ENCODE results near the gene ERC1. TPM values are rescaled to one million over a fixed set of nuclear protein-coding genes. Genes with fewer than 3 reads are reported as not detected.

The ERC1 gene
- total and polyA plus RNA-seq, 8 donors = 34.9 to 64.9 (median 40.8) TPM

GRCh38 chr12:1176191-1176590 is 185.2 kb downstream of the ERC1 start:
- no peaks in the 10 kb centered on the region for H3K9me3 ChIP-seq
- DNase-seq (no peak), ATAC-seq (no peak)
- intact Hi-C loops (cut with DNase I) = no loop called here
- H3K4me3 ChIP-seq = no peak overlapping the region
- TF ChIP-seq CTCF (IDR thresholded peaks at IDR 0.05) = no peak
- H3K27me3 ChIP-seq = no peaks in the 10 kb centered on the region
- H3K36me3 ChIP-seq = peaks cover 0 to 6% of the 10 kb centered on the region in 2 donors
- H3K4me1 ChIP-seq = no peaks in the 10 kb centered on the region
- no peak overlapping the region for H3K27ac ChIP-seq

GRCh38 chr12:1179128-1179527 is 188.1 kb downstream of the ERC1 start:
- H3K9me3 ChIP-seq = no peaks in the 10 kb centered on the region
- TF ChIP-seq CTCF (IDR thresholded peaks at IDR 0.05) = no peak
- intact Hi-C loops (cut with DNase I) = no loop called here
- H3K27me3 ChIP-seq = no peaks in the 10 kb centered on the region
- no peaks in the 10 kb centered on the region for H3K4me1 ChIP-seq
- no peak overlapping the region for H3K4me3 ChIP-seq
- no peak overlapping the region for H3K27ac ChIP-seq
- ATAC-seq (peak; percentile 50), DNase-seq (peak in 1 of 4 donors; percentile 34)
- peaks cover 4 to 17% of the 10 kb centered on the region in 2 donors for H3K36me3 ChIP-seq

GRCh38 chr12:1182069-1182468 is 191.0 kb downstream of the ERC1 start:
- TF ChIP-seq CTCF (IDR thresholded peaks at IDR 0.05) = no peak
- Histone ChIP-seq H3K27me3 (no peaks in the 10 kb centered on the region), H3K4me1 (no peaks in the 10 kb centered on the region), H3K36me3 (peaks cover 4 to 27% of the 10 kb centered on the region in 2 donors), H3K9me3 (no peaks in the 10 kb centered on the region), H3K27ac (no peak overlapping the region), H3K4me3 (no peak overlapping the region)
- ATAC-seq (no peak), DNase-seq (no peak)
- intact Hi-C loops (cut with DNase I) = no loop called here

GRCh38 chr12:1184402-1184801 is 193.4 kb downstream of the ERC1 start:
- TF ChIP-seq CTCF (IDR thresholded peaks at IDR 0.05) = no peak

GRCh38 chr12:1185460-1186182 is 194.6 kb downstream of the ERC1 start:
- no peaks in the 10 kb centered on the region for H3K27me3 ChIP-seq
- intact Hi-C loops (cut with DNase I) = no loop called here
- no peak for TF ChIP-seq CTCF (IDR thresholded peaks at IDR 0.05)
- DNase-seq = no peak
- H3K36me3 ChIP-seq = peaks cover 4 to 38% of the 10 kb centered on the region in 2 donors
- no peaks in the 10 kb centered on the region for H3K4me1 ChIP-seq
- H3K27ac ChIP-seq = no peak overlapping the region
- H3K4me3 ChIP-seq = no peak overlapping the region
- H3K9me3 ChIP-seq = no peaks in the 10 kb centered on the region
- ATAC-seq = no peak

More at GRCh38 chr12:1184402-1184801, 193.4 kb downstream of the ERC1 start:
- intact Hi-C loops (cut with DNase I) = no loop called here
- ATAC-seq = no peak
- H3K27me3 ChIP-seq = no peaks in the 10 kb centered on the region
- no peak overlapping the region for H3K27ac ChIP-seq
- H3K4me3 ChIP-seq = no peak overlapping the region
- peaks cover 4 to 30% of the 10 kb centered on the region in 2 donors for H3K36me3 ChIP-seq
- H3K4me1 ChIP-seq = no peaks in the 10 kb centered on the region
- no peak for DNase-seq
- H3K9me3 ChIP-seq = no peaks in the 10 kb centered on the region
